Middle frontal gyrus (tissue), 1 donor: ENCODE results near the gene SLC22A8.
"Not testable (repeated sequence)": the region's sequence is repeated elsewhere in the genome, so short reads cannot be mapped to it uniquely, and the experiment has no call there.

Experiments
- DNase-seq: peaks from one replicate; pipeline ENCODE4 v3.0.0-alpha.2; 2015; ENCODE audit warnings: low spot score; ENCODE audit errors: extremely low spot score

The SLC22A8 gene

GRCh38 chr11:63015521-63016215 lies at the start of gene SLC22A8:
Gene SLC22A8, minus strand, starts transcription at chr11:63015841. Its CDS starts 883 bp downstream, at chr11:63014958.
- DNase-seq: no peak

DNA sequence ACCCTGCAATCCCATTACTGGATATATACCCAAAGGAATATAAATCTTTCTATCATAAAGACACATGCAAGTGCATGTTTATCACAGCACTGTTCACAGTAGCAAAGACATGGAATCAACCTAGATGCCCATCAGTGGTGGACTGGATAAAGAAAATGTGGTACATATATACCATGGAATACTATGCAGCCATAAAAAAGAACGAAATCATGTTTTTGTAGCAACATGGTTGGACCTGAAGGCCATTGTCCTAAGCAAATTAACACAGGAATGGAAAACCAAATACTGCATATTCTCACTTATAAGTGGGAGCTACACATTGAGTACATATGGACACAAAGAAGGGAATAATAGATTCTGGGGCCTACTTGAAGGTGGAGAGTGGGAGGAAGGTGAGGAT lies 30.6 kb upstream of the SLC22A8 start:
- not testable (repeated sequence) for DNase-seq

- DNase-seq: no peak
Measured at GRCh38 chr11:63042596-63042995, 27.0 kb upstream of the SLC22A8 start.

- no peak for DNase-seq
Measured at GRCh38 chr11:63032457-63032856, 16.8 kb upstream of the SLC22A8 start.

DNA sequence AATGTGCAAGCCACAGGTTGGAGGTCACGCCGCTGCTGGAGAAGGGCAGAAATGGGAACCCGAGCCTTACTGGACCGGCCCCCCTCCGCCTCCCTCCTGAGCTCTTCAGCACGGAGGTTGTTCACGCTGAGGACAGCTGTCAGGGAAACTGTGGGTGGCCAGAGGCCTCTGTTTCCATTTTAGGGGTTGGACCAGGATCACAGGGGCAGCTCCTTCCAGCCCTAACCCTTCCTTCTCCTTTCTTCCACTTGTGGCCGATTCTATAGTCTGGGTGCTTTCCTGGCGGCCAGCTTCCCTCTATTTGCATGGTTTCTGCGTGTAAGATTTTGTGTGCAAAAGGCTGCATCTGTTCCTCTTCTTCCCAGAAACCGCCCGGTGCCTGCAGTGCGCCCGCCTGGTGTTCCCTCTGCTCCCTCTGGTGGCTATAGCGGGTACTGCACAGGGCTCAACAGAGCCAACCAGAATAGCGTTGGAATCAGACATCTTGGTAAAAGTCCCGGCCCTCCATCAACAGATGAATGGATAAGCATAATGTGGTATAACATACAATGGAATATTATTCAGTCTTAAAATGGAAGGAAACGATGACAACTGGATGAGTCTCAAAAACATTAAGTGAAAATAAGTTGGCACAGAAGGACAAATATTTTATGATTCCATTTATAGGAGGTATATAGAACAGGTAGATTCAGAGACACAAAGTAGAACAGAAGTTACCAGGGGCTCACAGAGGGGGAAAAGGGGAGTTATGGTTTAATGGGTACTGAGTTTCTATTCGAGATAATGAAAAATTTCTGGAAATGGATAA lies 8.4 kb upstream of the SLC22A8 start:
- DNase-seq: peak; percentile 79

DNA sequence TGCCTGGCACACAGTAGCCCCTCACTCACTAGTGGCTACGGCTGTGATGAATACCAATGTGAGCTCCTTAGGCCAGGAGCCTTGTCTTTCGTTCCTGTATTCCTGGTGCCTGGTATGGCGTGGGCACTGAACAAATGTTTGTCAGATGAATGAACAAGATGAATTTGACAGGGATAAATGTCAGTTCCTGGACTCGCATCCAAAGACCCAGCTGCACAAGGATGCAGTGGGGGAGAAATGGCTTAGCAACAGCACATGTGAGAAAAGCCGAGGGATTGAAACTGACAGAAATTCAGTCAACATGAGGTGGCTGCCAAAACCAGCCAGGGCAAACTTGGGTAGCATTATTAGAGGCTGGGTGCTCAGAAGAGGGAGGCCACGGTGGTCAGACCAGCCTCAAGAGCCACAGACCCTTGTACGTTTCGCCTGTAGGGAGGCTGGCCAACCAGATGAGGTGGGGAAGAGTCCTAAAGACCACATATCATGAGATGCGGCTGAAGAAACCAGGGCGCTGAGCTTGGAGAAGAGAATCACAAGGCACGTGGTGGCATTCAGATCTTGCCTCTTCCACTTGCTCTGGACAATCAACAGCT lies 7.7 kb upstream of the SLC22A8 start:
- no peak for DNase-seq

DNA sequence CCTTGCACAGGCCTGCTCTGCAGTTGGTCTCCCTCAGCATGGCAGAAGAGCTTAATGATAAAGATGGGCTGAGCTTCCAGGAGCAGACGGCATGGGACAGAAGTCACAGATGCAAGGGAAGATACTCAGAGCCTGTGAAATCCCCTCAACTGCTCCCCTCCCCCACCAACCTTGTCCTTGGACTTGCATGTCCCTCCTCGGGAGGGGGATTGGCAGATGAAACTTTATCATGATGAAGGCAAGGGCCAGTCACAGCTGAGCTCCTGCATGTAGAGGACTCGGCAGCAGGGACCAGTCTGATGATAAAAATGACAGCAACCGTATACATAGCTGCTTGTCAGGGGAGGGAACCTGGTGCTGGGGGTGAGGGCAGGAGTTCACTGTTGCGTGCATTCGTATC lies 6.8 kb upstream of the SLC22A8 start:
- DNase-seq: no peak

- DNase-seq: no peak
Measured at GRCh38 chr11:63020671-63021291, 5.1 kb upstream of the SLC22A8 start.

GRCh38 chr11:63019506-63019905 lies 3.9 kb upstream of the SLC22A8 start:
- DNase-seq: no peak

GRCh38 chr11:63017306-63017974 lies 1.8 kb upstream of the SLC22A8 start:
- DNase-seq: no peak

GRCh38 chr11:63014408-63015055 lies 1.1 kb downstream of the SLC22A8 start:
- no peak for DNase-seq

GRCh38 chr11:63012839-63013238 lies 2.8 kb downstream of the SLC22A8 start:
- no peak for DNase-seq

DNA sequence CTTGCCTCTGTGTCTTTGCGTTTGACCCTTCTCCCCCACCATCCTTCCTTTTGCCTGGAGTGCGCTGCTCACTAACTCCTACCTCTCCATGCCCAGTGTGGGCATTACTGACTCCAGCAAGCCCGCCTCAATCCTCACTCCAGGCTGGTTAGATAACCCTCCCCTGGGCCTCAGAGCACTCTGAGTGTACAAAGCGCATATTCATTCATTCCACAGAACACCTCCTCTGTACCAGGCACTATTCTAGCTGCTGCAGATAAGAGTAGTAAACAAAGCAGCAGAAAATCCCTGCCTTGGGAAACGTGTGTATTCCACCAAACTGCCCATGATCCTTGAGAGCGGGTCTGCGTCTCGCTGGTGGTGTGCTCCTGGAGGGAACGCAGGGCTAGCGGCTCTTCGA lies 3.2 kb downstream of the SLC22A8 start:
- no peak for DNase-seq

GRCh38 chr11:63010934-63011439 lies 4.7 kb downstream of the SLC22A8 start:
- no peak for DNase-seq

DNA sequence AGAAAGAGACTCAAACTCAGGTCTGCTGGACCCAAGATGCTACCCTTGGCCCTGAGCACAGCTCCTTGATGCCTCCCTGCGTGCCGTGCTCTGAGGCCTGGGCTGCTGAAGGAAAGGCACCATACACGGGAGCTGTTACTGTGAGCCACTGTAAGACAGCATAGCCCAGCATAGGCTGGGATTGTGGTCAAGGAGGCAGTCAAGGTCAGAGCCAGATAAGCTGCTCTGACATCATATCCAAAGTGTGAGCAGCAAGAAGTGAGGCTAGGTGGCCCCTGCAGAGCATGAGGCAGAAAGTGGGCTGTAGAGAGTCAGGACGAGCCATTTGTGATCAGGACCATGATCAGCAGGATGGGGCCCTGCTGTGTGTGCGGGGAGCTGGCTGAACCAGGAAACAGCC lies 7.7 kb downstream of the SLC22A8 start:
- no peak for DNase-seq

GRCh38 chr11:63001456-63001855 lies 14.2 kb downstream of the SLC22A8 start:
- DNase-seq: no peak

DNA sequence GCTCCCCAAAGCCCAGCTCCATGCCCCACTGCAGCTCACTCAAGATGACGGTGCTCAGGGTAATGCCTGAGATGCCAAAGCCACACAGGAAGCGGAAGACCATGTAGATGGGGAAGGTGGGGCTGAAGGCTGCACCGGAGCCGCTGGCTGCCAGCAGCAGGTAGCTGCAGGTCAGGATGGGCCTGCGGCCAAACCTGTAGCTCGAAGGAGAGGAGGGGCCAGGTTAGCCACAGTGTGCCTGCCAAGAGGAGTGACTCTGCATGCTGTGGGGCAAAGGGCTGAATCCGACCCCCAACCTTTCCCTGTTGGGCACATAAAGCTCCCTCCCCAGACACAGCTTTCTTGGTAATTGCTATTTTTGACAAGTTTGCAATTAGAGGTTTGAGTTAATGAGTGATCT lies 16.0 kb downstream of the SLC22A8 start:
- DNase-seq: no peak

DNA sequence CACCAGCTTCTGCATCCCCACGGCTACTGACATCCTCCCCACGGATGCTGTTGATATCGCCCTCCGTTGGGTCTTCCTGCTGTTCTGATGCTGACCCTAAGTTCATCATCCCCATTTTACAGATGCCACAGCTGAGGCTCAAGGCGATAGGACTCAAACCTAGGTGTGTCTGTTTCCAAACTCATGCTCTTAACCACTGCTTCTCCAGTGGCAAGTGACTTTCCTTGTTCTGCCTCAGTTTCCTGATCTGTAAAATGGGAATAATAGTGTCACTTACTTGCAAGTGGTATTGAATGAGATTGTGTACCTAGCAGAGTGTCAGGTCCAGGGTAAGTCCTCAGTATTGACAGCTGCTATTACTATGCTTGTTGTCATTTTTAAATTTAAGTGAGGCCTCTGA lies 16.5 kb downstream of the SLC22A8 start:
- no peak for DNase-seq

DNA sequence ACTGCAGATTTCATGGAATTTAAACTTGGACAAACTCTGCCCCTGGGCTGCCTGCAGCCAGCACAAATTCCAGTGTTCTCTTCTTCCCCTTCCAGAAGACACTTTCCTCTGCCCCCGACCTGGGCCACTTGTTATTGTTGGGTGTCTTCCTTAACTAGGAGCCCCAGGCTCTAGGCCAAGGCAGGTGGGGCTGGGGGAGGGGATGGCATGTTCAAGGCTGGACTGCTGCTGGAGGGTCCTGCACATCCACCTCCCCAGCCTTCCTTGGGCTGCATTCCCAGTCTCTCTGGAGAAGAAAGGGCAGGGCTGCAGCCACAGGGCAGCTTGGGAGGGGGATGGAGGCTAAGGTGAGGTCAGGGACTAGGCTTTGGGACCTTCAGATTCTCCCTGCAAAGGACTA lies 19.4 kb downstream of the SLC22A8 start:
- no peak for DNase-seq

GRCh38 chr11:62994775-62995174 lies 20.9 kb downstream of the SLC22A8 start:
- DNase-seq: no peak

DNA sequence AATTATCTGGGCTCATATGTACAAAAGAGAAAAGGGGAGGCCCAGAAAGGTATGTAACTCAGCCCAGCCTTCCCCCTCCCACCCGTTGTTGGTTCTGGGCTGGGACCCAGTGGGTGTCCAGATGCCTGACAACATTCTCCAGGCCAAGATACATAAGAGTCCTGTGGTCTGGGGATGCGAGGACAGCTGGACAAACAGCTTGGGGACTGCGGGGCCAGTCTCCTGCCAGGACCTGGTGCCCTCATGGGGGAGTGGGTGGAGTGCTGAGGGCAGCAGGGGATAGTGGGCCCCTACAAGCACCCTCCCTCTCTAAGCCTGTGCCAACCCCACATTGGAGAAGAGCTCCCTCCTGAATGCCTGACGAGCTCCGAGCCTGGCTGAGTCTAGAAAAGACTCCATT lies 27.4 kb downstream of the SLC22A8 start:
- no peak for DNase-seq
